HG02870 (cell line): ENCODE measurements around the gene PCBP4.
"Not testable (repeated sequence)": the region's sequence is repeated elsewhere in the genome, so short reads cannot be mapped to it uniquely, and the experiment has no call there.

Experiments
- ATAC-seq: cut with Tn5 transposase; IDR thresholded peaks from one replicate; pipeline ENCODE4 v1.9.1; 2021; ENCODE audit warnings: mild to moderate bottlenecking, moderate library complexity; ENCODE audit not compliant: unreplicated experiment

Gene PCBP4

DNA sequence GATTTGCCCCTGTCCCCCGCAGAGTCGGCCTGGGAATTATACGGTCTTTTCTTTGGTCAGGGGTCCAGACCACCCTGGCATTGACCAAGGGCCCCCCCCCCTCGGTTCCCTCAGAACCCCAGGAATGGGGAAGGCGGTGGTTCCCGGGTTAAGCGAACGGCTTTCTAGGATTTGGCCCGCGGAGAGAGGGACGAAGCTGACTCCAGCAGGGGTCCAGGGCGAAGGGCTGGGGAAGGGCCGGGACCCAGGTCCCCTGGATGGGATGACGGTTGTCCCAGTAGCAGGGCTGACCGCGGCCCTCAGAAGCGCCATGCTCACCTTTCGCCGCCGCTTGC is 25.8 kb downstream of the PCBP4 start:
- ATAC-seq, result no peak

DNA sequence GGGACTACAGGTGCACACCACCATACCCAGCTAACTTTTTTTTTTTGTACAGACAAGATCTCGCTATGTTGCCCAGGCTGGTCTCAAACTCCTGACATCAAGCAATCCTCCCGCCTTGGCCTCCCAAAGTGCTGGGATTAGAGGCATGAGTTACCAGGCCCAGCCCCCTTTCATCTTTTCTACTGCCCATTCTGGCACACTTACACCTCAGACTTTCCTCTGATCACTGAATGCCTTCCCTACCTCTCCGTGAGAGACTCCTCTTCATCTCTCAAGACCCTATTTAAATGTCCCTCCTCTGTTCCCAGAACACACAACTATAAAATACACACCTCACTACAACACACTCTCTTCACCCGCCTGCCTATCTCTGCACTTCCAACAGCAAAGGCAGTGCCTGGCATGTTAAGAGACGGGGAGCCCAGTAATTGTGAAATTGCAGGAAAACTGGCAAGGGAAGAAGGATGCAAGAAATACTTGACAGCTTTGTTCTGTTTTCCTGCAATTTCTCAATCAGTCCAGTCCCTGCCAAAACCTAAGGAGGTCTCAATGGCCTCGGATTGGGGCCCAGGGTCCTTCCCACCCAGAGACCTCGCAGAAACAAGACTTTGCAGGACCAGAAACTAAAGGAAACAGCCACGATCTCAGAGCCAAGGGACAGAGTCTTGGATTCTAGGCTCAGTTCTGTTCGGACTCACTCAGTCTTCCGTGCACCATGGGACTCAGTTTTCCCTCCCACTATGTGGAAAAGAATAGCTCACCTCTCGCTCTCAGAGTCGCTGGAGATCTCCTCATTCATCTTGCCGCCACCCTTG is 26.4 kb downstream of the PCBP4 start:
- no peak for ATAC-seq

DNA sequence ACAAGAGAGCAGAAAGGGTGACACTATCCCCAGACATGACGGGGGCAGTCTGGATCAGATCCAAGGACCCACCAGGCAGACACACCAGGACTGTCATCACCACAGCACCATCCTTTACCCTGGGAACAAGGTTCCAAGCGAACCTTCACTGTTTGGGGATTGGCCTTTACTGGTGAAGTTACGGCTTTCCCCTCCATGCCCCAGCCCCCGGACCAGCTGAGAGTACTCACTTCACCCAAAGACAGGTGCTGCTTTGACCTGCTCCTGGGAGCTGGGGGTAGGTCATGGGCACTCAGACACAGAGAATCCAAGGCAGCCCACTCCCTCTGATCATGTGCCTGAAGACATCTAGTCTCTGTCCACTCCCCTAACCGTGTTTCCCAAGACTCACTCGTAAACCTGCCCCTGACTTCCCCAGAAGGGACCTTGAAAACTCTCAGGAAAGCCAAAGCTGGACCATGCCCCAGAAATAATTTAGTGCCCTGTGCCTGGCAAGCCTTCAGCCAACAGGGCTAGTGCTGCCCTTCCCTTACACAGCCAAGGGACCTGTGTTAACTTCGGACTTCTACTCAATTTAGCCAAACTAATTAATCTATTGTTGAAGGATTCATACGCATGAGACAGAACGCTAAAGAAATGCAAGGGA is 28.4 kb downstream of the PCBP4 start:
- no peak for ATAC-seq

DNA sequence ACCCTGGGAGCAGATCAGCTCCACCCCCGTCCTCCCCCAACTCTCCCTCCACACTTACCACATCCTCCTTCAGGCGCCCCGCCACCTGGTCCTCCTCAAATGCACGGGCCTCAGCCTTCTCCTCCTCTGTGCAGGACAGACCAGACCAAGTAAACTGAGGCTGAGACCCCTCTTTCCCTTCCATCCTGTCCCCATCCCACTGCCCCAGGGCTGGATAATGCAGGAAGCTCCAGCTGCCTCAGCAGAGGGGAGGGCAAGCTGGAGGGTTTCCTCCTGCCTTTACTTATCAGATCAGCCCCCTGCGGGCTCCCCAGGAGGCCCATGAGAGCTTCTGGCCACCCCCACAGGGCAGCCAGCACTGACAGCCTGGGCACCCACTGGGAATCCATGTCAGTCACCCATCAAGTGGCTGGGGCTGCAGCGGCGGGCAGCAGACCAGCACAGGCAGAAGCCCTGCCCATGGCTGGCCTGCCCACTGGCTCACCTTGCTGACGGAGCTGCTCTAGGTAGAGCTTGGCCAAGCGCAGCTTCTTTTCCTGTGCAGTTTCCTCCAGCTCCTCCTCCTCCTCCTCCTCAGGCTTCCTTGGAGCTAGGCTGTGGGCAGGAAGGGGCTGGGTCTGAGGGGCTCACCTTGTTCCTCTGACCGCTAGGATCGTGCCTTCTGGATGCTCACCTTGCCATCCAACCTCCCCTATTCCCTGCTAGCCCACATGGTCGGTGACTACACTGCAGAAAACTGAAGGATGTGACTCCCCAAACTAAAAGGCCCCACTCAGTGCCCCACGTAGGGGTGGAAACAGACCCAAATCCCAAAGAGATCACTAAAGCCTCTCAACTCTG is 29.4 kb downstream of the PCBP4 start:
- ATAC-seq, result no peak

DNA sequence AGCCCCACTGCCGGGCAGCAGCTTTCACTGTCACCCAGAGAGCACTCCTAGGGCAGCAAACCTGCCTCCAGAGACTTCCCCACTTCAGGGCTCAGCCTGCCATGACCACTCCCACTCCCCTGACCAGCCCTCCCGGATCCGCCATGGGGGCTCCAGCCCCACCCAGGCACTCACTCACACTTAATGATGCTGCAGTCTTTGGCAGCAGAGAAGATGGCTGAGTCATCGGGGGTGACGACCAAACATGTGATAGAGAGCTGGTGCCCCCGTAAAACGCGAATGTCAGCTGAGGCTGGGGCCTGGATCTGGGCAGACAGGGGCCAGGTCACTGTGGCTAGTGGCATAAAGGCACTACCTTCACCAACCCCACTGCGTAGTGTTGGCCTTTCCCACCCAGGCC is 30.2 kb downstream of the PCBP4 start:
- ATAC-seq, result no peak

DNA sequence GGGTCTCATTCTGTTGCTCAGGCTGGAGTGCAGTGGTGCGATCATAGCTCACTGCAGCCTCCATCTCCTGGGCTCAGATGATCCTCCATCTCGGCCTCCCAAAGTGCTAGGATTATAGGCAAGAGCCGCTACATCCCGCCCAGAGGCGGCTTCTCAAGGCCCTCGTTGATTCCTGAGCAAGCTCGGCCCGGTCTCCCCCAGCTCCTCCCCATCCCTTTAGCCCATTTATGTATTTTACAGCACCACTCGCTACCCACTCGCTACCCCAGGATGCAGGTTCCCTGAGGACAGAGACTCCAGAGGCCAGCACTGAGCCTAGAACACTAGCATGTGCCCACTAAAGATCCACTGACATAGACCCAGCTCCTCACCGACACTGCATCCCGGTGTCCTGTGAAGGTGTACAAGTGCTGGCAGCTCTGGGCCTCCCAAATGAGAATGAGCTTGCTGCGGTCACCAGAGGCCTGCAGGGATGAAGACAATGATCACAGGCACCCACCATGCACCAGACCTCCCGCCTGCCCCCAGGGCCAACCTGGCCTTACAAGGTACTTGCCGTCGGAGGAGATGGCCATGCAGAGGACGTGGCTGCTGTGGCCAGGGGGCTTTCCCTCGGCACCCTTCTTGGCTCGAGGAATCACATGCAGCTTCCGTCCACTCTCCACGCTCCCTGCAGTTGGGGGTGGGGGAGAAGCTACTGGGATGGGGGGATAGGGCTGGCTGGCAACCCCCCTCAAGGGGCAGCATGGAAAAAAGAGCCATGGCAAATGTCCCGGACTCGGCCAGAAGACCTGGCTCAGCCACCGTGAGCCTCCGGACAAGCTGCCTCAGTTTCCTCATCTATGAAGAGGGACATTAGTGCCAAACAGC is 31.1 kb downstream of the PCBP4 start:
- ATAC-seq, result no peak

DNA sequence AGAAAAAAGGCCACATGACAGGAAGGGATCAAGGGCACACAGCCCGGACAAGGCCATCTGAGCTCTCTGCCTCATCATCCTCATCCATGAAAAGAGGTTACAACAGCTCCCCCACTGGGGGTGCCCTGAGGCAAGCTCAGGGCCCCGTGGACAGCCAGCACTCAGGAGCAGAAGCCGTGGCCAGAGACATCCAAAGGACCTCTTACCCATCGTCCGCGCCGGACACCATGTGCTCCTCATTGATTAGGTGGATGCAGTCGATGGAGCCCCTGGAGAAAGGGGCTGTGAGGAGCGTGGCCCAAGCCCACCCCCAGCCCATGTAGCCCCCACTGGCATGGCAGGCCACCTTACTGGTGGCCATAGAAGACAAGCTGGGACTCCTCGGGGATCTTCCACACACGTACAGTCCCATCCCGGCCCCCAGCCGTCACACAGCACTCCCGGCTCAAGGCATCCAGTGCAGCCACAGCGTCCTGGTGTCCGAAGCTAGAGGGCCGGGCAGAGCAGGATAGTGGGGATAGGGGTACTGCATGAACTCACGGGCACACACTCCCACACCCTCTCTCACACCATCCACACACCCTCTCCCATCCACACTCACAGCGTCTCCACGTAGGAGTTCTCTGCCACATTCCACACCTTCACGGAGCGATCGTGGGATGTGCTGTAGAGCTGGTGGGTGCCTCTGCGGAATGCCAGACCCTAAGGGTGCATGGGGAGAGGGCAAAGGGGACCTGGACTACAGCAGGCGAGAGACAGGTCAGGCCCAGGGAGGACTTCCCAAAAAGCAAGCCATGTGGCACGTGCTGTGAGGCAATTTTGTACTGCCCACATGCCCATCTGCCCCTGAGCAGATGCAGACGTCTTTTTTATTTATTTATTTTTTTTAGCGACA is 32.0 kb downstream of the PCBP4 start:
- no peak for ATAC-seq

DNA sequence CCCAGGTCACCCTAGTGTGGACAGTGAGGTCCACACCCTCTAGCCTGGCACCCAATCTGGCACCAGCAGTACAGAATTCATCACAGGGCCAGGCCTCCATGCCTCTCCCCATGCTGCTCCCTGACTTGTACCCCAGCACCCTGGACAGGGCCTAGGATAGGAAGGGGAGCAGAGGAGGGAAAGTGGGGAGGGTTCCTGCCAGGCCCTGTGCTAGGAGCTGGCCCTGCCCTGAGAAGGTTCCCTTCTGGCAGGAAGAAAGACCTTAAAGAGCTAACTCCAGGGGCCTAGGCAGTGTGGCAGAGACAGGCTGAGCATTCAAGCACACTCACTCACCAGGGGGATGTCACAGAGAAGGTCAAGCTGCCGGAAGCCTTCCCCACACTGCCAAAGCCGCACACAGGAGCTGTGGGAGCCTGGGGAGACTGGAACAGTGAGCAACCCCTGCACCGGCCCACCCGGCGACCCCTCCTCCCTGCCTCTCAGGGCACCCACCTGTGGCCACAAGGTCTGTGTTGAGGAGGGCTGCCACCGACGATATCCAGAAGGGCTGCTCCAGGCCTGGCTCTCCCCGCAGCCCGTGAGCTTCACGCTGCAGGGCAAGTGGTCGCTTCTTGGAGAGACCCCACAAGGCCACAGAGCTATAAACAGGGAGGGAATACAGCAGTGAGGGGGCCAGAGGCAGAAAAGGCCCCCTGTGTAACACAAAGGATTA is 33.0 kb downstream of the PCBP4 start:
- ATAC-seq, result no peak

DNA sequence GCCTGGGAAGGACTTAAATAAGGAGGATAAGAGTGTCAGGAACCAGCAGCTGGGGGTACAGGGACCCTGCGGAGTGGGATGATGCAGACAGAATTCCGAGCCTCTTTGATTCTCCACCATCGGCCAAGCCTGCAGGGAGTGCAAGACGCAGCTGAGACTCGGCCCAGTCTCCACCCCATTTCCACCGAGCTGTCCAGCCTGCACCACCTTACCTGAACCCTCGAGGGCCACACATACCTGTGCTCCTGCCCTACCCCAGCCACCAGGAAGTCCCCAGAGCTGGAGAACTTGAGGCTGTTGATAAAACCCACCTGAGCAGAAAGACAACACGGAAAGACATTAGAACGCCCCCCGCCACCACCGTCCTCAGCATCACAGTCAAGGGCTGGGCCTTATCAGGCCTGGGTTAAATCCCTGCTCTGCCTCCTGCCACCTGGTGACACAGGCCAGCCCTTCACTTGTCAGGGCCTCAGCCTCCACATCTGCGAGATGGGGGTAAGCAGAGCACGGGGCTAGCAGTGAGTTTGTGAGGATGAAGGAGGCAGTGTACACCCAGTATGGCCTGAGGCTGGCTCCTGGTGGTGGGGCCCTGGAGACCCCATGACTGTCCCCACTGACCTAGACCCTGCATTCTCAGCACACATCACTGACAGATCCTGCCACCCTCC is 33.6 kb downstream of the PCBP4 start:
- ATAC-seq, result no peak

DNA sequence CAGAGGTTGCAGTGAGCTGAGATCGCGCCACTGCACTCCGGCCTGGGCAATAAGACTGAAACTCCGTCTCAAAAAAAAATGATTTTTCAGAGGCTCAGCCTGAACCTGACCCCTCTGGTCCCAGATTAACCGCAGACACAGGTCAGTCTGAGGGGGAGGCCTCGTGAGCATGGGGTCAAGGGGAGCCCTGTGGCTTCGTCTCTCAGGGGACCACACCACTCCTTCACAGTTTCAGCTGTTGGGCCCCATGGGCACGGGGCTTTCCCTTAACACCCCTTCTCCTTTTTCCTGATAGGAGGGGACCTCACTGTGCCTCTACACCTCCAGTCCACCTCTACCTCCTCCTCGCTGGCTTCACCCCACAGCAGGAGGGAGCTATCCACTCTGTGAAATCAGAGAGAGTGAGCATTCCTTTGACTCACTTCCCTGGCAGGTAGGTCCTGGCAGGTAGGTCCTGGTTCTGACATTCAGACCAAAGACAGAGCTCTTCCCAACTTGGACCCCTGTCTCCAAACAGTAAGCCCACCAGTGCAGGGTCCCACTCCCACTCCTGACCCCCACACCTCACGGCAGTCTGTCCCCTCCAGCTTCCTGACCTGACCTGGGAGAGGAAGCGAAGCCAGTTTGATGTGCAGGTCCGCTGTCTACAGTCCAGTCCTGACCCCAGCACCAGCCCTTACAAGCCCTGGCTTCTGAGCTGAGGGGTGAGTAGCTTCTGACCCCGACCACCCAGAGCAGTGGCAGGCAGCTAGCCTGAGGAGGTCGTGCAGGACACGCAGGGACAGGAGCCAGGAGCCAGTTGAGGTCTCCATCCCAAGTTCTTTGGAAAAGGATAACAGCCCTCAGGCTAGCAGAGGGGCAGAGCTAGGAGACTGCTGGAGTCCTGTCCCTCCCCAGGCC is 34.5 kb downstream of the PCBP4 start:
- no peak for ATAC-seq

DNA sequence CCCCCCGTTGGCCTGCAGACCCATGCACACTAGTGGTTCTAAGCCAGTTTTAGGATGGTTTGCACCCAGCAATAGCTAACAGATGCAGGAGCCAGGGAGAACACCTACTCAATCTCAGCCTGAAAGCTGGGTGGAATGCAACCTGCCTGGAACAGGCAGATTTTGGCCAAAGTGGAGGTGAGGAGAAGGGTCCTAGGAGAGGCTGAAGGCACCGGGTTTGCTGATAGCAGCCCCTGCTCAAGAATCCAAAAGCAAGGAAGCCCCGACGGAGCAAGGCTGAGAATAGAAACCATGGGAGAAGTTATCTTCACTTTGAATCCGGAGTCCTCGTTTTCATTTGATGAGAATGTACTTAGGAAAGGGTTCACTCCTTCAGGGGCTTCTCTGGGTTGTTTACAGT is 35.5 kb downstream of the PCBP4 start:
- ATAC-seq, result no peak

DNA sequence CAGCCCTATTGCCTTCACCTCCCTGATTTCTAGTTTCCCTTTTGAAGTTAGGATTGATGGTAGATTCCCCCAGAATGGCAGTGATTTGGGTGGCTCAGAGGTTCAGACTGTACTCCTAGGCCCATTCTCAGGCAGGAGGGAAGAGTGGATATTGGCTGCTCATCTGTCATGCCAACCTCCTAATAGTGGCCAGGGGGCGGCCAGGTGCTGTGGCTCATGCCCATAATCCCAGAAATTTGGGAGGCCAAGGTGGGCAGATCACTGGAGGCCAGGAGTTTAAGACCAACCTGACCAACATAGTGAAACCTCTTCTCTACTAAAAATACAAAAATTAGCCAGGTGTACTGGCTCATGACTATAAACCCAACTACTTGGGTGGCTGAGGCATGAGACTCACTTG is 36.8 kb downstream of the PCBP4 start:
- no peak for ATAC-seq

DNA sequence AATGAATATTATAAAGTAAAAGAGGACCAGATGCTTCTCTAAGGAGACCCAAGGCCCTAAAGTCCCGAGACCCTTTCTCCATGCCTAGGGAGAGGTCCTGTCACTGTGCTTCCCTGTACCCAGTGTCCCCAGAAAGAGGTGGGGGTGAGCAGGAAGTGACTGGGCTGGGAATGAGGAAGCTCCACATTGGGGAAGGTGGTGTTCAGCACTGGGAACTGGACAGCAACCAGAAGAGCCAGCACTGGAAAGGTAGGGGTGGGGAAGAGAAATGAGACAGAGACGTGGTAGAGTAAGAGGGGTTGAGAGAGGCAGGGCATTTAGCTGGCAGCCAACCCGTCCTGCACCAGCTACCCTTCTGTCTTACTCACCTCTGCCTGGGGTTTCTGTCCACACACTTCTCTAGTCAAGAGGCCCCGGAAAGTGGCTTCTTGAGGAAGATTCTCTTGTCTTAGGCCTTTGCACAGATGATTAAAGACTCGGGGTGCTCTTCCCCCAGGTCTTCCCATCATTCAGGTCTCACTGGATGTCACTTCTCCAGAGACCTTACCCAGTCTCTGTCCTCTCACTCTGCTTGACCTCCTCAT is 37.7 kb downstream of the PCBP4 start:
- ATAC-seq, result no peak

DNA sequence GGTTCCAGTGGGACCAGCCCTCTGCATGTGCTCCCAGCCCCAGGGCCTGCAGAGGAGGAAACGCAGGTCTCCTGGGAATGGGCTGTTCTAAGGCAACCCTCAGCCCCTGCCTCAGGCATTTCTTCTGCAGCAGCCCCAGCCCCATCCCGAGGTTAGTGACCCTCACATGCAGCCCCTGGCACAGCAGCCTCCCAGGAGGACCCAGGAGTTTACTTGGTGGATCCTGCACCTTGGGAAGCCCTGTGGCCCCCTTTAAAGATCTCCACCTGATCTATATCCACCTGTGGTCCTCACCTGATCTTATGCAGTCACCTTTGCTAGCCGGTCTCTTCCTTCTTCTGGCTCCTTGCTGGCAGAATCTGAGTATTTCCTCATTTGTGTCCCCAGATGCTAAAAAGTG is 38.3 kb downstream of the PCBP4 start:
- ATAC-seq, result not testable (repeated sequence)

DNA sequence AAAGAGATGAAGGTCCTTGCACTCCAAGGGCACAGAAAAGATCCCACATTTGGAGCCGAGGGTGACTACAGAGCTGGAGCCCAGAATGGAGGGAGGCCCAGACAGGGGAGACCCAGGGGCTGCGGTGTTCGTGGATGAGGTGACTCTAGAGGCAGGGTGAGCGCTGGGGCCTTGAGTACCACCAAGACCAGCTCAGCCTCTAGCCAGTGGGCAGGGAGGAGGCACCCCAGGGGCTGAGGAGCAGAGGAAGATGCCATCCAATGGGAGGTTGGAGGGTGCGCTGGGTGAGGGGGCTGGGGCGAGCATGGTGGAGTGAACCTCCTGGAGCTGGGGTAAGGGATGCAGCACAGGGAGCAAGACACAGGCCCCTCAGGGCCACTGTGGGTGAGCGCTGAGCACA is 38.8 kb downstream of the PCBP4 start:
- no peak for ATAC-seq

DNA sequence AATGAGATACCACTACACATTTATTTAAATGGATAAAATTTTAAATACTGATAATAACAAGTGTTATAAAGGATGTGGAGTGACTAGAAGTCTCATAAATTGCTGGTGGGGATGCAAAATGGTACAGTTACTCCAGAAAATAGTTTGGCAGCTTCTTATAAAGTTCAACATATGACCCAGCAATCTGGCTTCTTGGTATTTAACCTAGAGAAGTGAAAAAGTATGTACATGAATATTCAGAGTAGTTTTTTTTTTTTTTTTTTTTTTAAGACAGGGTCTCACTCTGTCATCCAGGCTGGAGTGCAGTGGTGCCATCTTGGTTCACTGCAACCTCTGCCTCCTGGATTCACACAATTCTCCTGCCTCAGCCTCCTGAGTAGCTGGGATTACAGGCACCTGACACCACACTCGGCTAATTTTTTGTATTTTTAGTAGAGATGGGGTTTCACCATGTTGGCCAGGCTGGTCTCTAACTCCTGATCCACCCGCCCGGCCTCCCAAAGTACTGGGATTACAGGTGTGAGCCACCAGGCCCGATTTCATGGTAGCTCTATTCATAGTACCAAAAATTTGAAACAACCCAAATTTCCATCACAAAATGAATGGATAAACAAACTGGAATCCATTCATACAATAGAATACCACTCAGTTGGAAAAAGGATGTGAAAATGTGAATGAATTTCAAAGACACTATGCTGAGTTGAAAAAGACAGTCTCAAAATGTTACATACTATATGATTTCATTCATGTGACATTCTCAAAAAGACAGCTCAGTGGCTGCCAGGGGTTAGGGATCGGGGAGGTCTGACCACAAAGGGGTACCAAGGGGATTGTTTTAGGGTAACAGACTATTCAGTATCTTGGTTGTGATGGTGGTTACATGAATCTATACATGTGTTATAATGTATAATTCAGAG is 39.9 kb downstream of the PCBP4 start:
- no peak for ATAC-seq
